SK-N-SH treated with all-trans-retinoic acid at 6 μM for 48 hours (cell line): Measurements from ENCODE around the gene ACOD1.
A peak's percentile ranks its signal among the peaks of the same experiment; 100 is the strongest.

Source experiments
- ATAC-seq: fragments of 200-7000 bp; cut with Tn5 transposase; 3 replicates; pipeline ENCODE4 v1.9.1; 2020; ENCODE audit warnings: mild to moderate bottlenecking, moderate library complexity
- ARNTL ChIP-seq: fragments of 450-650 bp; formaldehyde crosslinking; IDR thresholded peaks from 2 replicates; pipeline ENCODE4 v1.5.0; 2020; ENCODE audit warnings: low read depth, mild to moderate bottlenecking, moderate library complexity, borderline replicate concordance
- BACH2 ChIP-seq: fragments of 250-450 bp; sonication (Bioruptor Pico); IDR thresholded peaks from 2 replicates; pipeline ENCODE4 v1.9.0; 2021; ENCODE audit warnings: mild to moderate bottlenecking, borderline replicate concordance
- CSDC2 ChIP-seq: fragments of 250-450 bp; sonication (Bioruptor Pico); IDR thresholded peaks from 2 replicates; pipeline ENCODE4 v1.5.0; 2020; ENCODE audit warnings: mild to moderate bottlenecking, moderate library complexity
- PATZ1 ChIP-seq: fragments of 250-450 bp; sonication (Bioruptor Pico); IDR thresholded peaks from 2 replicates; pipeline ENCODE4 v1.8.0; 2020; ENCODE audit warnings: mild to moderate bottlenecking, moderate library complexity, borderline replicate concordance
- PPARA ChIP-seq: fragments of 250-450 bp; sonication (Bioruptor Pico); IDR thresholded peaks from 2 replicates; pipeline ENCODE4 v1.5.0; 2020; ENCODE audit warnings: mild to moderate bottlenecking, borderline replicate concordance
- RARB ChIP-seq: fragments of 250-450 bp; sonication (Bioruptor Pico); IDR thresholded peaks from 2 replicates; pipeline ENCODE4 v1.8.0; 2021; ENCODE audit warnings: mild to moderate bottlenecking, moderate library complexity
- TCF4 ChIP-seq: fragments of 250-450 bp; sonication (Bioruptor Pico); IDR thresholded peaks from 2 replicates; pipeline ENCODE4 v1.8.0; 2021; ENCODE audit warnings: mild to moderate bottlenecking, moderate library complexity, borderline replicate concordance
- ZFP3 ChIP-seq: fragments of 250-450 bp; sonication (Bioruptor Pico); IDR thresholded peaks from 2 replicates; pipeline ENCODE4 v1.5.0; 2020; ENCODE audit warnings: mild to moderate bottlenecking, moderate library complexity
- ZFP30 ChIP-seq: fragments of 450-650 bp; formaldehyde crosslinking; IDR thresholded peaks from 2 replicates; pipeline ENCODE4 v1.5.0; 2022; ENCODE audit warnings: mild to moderate bottlenecking, moderate library complexity
- TF ChIP-seq, protein P1 (sequence below): fragments of 250-450 bp; sonication (Bioruptor Pico); IDR thresholded peaks from 2 replicates; pipeline ENCODE4 v1.5.1; 2021; ENCODE audit warnings: mild to moderate bottlenecking, moderate library complexity
- TF ChIP-seq, protein P2 (sequence below): fragments of 250-450 bp; sonication (Bioruptor Pico); IDR thresholded peaks from 2 replicates; pipeline ENCODE4 v1.8.0; 2021; ENCODE audit warnings: low read depth, mild to moderate bottlenecking, moderate library complexity, borderline replicate concordance

ACOD1 gene

GRCh38 chr13:77001540-77001939 is 53.2 kb downstream of the ACOD1 start (continued):
- TF ChIP-seq, protein P1, sequence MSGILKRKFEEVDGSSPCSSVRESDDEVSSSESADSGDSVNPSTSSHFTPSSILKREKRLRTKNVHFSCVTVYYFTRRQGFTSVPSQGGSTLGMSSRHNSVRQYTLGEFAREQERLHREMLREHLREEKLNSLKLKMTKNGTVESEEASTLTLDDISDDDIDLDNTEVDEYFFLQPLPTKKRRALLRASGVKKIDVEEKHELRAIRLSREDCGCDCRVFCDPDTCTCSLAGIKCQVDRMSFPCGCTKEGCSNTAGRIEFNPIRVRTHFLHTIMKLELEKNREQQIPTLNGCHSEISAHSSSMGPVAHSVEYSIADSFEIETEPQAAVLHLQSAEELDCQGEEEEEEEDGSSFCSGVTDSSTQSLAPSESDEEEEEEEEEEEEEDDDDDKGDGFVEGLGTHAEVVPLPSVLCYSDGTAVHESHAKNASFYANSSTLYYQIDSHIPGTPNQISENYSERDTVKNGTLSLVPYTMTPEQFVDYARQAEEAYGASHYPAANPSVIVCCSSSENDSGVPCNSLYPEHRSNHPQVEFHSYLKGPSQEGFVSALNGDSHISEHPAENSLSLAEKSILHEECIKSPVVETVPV (CRISPR knock-in tag) = no peak
- TF ChIP-seq ZFP30 (CRISPR knock-in tag) (no peak), CSDC2 (CRISPR knock-in tag) (no peak), PATZ1 (CRISPR knock-in tag) (no peak)

GRCh38 chr13:77001963-77002587 is 53.8 kb downstream of the ACOD1 start:
- TF ChIP-seq, protein P2, sequence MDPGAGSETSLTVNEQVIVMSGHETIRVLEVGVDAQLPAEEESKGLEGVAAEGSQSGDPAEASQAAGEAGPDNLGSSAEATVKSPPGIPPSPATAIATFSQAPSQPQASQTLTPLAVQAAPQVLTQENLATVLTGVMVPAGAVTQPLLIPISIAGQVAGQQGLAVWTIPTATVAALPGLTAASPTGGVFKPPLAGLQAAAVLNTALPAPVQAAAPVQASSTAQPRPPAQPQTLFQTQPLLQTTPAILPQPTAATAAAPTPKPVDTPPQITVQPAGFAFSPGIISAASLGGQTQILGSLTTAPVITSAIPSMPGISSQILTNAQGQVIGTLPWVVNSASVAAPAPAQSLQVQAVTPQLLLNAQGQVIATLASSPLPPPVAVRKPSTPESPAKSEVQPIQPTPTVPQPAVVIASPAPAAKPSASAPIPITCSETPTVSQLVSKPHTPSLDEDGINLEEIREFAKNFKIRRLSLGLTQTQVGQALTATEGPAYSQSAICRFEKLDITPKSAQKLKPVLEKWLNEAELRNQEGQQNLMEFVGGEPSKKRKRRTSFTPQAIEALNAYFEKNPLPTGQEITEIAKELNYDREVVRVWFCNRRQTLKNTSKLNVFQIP = no peak
- TF ChIP-seq RARB (CRISPR knock-in tag) = no peak
- TF ChIP-seq ZFP30 (CRISPR knock-in tag) = no peak
- no peak for TF ChIP-seq ARNTL
- no peak for TF ChIP-seq ZFP3 (CRISPR knock-in tag)
- no peak for TF ChIP-seq TCF4 (CRISPR knock-in tag)
- peak; percentile 45; the same call in 2 of the 3 replicates for ATAC-seq

DNA sequence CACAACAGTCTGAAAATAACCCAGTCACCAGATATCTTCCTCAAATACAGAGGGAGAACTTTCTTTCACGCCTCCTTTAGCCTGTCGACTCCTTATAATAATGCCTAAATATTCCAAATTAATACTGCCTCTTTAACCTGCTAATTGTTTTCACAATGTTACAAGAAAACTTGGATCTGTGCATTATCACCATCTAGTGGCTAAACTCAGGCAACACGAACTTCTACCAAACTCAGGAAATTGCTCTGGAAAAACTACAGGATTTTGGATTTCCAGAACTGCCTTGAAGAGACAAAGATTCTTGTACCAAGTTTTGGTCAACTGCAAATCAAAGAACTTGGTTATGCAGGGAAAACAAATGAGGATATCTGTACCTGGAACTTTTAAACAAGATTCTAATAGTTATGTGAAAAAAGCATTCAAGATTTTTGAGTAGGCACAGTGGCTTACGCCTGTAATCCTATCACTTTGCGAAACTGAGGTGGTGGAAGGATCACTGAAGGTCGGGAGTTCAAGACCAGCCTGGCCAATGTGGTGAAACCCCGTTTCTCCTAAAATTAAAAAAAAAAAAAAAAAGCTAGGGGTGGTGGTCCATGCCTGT is 54.4 kb downstream of the ACOD1 start:
- TF ChIP-seq BACH2 (CRISPR knock-in tag) (no peak), PATZ1 (CRISPR knock-in tag) (no peak), PPARA (CRISPR knock-in tag) (no peak)
- ATAC-seq = peak; percentile 81
